ENCODE data around the gene ANKRD27. TPM values are rescaled to one million over a fixed set of nuclear protein-coding genes. Genes with fewer than 3 reads are reported as not detected.

The ANKRD27 gene
- total RNA-seq, 1 donor from 2014 or later = 36.4 TPM

- Mint-ChIP-seq H3K4me1 (ENCODE audit: low read depth) (no peaks in the 10 kb centered on the region), H3K27me3 (no peaks in the 10 kb centered on the region), H3K27ac (no peak overlapping the region), H3K9me3 (ENCODE audit: low read depth) (no peaks in the 10 kb centered on the region), H3K4me3 (ENCODE audit: low read depth) (no peak overlapping the region), H3K36me3 (ENCODE audit: insufficient read depth) (peaks cover 33% of the 10 kb centered on the region)
- no peak for DNase-seq (ENCODE audit: low spot score, unreplicated experiment)
- TF ChIP-seq, protein P1, sequence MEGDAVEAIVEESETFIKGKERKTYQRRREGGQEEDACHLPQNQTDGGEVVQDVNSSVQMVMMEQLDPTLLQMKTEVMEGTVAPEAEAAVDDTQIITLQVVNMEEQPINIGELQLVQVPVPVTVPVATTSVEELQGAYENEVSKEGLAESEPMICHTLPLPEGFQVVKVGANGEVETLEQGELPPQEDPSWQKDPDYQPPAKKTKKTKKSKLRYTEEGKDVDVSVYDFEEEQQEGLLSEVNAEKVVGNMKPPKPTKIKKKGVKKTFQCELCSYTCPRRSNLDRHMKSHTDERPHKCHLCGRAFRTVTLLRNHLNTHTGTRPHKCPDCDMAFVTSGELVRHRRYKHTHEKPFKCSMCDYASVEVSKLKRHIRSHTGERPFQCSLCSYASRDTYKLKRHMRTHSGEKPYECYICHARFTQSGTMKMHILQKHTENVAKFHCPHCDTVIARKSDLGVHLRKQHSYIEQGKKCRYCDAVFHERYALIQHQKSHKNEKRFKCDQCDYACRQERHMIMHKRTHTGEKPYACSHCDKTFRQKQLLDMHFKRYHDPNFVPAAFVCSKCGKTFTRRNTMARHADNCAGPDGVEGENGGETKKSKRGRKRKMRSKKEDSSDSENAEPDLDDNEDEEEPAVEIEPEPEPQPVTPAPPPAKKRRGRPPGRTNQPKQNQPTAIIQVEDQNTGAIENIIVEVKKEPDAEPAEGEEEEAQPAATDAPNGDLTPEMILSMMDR (IDR thresholded peaks at IDR 0.05; ENCODE audit: unreplicated experiment) = no peak
Measured at GRCh38 chr19:32638625-32639024, 36.4 kb downstream of the ANKRD27 start.

DNA sequence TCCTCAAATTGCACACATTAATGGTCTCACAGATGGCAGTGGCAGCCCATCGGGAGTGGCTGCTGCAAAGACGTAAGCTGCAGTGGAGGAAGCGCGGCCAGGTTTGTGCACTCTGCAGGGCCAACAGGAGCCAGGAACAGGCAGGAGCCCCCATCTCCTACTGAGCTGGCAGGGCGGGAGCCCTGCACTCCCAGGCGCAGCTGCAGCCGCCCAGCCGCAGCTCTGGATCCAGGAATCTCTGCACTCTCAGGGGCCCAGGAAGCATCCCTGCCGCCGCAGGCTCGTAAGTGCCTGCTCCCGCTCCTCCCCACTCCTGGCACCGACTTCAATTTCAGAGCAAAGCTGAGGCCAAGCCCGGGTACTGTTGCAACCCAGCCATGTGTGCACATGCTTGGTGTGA is 37.5 kb downstream of the ANKRD27 start:
- Mint-ChIP-seq H3K4me3 (ENCODE audit: low read depth) (no peak overlapping the region), H3K27me3 (no peaks in the 10 kb centered on the region), H3K4me1 (ENCODE audit: low read depth) (no peaks in the 10 kb centered on the region), H3K9me3 (ENCODE audit: low read depth) (no peaks in the 10 kb centered on the region), H3K36me3 (ENCODE audit: insufficient read depth) (peaks cover 27% of the 10 kb centered on the region), H3K27ac (no peak overlapping the region)
- no peak for DNase-seq (ENCODE audit: low spot score, unreplicated experiment)
- TF ChIP-seq, protein P1 (IDR thresholded peaks at IDR 0.05; ENCODE audit: unreplicated experiment) = no peak

DNA sequence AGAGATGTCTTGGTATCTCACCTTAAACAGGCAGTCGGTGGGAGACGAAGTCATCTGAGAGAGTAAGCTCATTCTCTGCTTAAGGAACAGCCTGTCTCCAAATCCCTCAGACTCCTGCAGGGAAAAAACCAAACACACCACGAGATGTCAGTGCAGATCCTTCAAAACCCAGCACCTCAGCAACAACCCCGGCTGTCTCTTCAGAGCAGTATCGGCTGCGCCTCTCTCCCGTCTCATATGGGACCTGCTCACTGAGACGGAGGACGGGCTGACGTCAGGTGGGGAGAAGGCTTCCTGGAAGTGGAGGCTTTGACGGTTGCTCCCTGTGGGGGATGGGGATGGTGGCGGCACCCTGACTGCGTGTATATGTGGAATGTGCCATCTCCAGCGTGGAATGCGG is 43.6 kb downstream of the ANKRD27 start:
- Mint-ChIP-seq H3K27me3 (no peaks in the 10 kb centered on the region), H3K27ac (no peak overlapping the region), H3K9me3 (ENCODE audit: low read depth) (no peaks in the 10 kb centered on the region), H3K4me3 (ENCODE audit: low read depth) (no peak overlapping the region), H3K36me3 (ENCODE audit: insufficient read depth) (peaks cover 16% of the 10 kb centered on the region), H3K4me1 (ENCODE audit: low read depth) (no peaks in the 10 kb centered on the region)
- DNase-seq (ENCODE audit: low spot score, unreplicated experiment) = no peak
- TF ChIP-seq, protein P1 (IDR thresholded peaks at IDR 0.05; ENCODE audit: unreplicated experiment) = no peak

DNA sequence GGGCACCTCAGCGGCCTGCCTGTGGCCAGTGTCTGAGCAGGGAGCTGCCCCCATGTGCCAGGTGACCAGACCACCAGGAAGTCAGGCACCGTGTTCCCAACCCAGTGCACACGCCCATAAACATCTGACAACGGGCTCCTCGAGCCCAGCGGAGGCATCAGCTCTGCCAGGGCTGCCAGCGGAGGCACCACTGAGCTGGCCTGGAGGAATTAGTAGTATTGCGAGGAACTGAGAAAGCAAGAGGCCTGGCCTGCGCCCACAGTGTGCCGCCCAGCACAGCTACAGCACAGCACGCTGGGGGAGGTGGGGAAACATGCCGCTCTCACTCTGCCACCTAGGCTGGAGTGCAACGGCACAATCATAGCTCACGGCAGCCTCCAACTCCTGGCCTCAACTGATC is 44.6 kb downstream of the ANKRD27 start:
- DNase-seq (ENCODE audit: low spot score, unreplicated experiment) = no peak
- no peak overlapping the region for H3K4me3 Mint-ChIP-seq (ENCODE audit: low read depth)

DNA sequence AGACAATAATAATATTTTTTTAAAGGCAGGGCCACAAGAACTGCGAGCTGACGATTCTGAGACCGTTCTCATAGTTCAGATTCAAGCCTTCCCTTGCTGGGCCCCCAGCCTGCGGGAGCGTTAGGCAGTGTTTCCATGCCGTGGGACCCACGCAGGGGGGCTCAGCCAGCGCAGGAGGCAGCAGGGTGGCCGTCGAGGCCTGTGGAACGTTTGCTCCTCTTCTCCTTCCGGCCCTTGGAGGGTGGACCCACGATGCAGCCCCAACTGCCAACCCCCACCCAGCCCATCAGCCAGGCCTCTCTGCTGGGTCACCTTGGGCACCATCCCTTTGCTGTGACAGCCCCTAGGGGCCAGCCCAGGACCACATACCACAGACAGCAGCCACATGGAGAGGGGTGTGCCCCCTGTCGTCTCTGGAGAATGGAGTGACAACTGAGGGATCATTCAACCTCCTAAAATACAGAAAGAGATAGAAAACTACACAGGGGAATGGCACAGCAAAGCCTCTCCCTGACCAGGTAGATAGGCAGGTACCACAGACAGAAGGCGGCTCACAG is 47.2 kb downstream of the ANKRD27 start:
- no peaks in the 10 kb centered on the region for H3K9me3 Mint-ChIP-seq (ENCODE audit: low read depth)
- peaks cover 20% of the 10 kb centered on the region for H3K36me3 Mint-ChIP-seq (ENCODE audit: insufficient read depth)
- no peak overlapping the region for H3K4me3 Mint-ChIP-seq (ENCODE audit: low read depth)
- no peak for DNase-seq (ENCODE audit: low spot score, unreplicated experiment)
- H3K4me1 Mint-ChIP-seq (ENCODE audit: low read depth) = no peaks in the 10 kb centered on the region
- TF ChIP-seq, protein P1 (IDR thresholded peaks at IDR 0.05; ENCODE audit: unreplicated experiment) = no peak
- H3K27me3 Mint-ChIP-seq = no peaks in the 10 kb centered on the region
- no peak overlapping the region for H3K27ac Mint-ChIP-seq

More for the DNA sequence above, 44.6 kb downstream of the ANKRD27 start:
- Mint-ChIP-seq H3K27ac (no peak overlapping the region), H3K27me3 (no peaks in the 10 kb centered on the region), H3K9me3 (ENCODE audit: low read depth) (no peaks in the 10 kb centered on the region), H3K36me3 (ENCODE audit: insufficient read depth) (peaks cover 12% of the 10 kb centered on the region), H3K4me1 (ENCODE audit: low read depth) (no peaks in the 10 kb centered on the region)
- TF ChIP-seq, protein P1 (IDR thresholded peaks at IDR 0.05; ENCODE audit: unreplicated experiment) = no peak

Data from progenitor cell of endocrine pancreas (in vitro differentiated cells).